Endothelial cell of umbilical vein (primary cell): Measurements from ENCODE around the gene GOLGA8M.
"Not testable (repeated sequence)": the region's sequence is repeated elsewhere in the genome, so short reads cannot be mapped to it uniquely, and the experiment has no call there.

Experiments used
- CTCF ChIP-seq, 2 donors: IDR thresholded peaks; 1 replicate in 1 of 2; 2 replicates in 1 of 2; pipeline ENCODE4 v1.5.1; 2011; ENCODE audit warnings: low read length in 2 of 2, mild to moderate bottlenecking in 2 of 2, moderate library complexity in 2 of 2, control low read depth in 1 of 2, inconsistent platforms in 1 of 2, low read depth in 1 of 2; ENCODE audit not compliant: insufficient read depth in 1 of 2; ENCODE audit errors: extremely low read depth in 1 of 2
- EZH2 ChIP-seq: IDR thresholded peaks from 2 replicates; pipeline ENCODE4 v1.6.1; 2012; ENCODE audit warnings: borderline replicate concordance, low read depth, mild to moderate bottlenecking, moderate library complexity, low read length, inconsistent platforms; ENCODE audit not compliant: severe bottlenecking
- FOS ChIP-seq: IDR thresholded peaks from 2 replicates; pipeline ENCODE4 v1.6.1; 2011; ENCODE audit warnings: mild to moderate bottlenecking, low read length, moderate library complexity, borderline replicate concordance; ENCODE audit not compliant: insufficient read depth
- JUN ChIP-seq: IDR thresholded peaks from 2 replicates; pipeline ENCODE4 v1.6.1; 2011; ENCODE audit warnings: borderline replicate concordance, low read depth; ENCODE audit not compliant: insufficient read length, insufficient read depth
- MAX ChIP-seq: IDR thresholded peaks from 2 replicates; pipeline ENCODE4 v1.6.1; 2011; ENCODE audit not compliant: insufficient read depth, insufficient read length
- MYC ChIP-seq: IDR thresholded peaks from one replicate; pipeline ENCODE4 v1.6.1; 2011; ENCODE audit warnings: mild to moderate bottlenecking, low read depth, low read length
- POLR2A ChIP-seq: IDR thresholded peaks from 2 replicates; pipeline ENCODE4 v1.6.1; 2012; ENCODE audit warnings: low read depth, mild to moderate bottlenecking, control low read depth, low read length
- POLR2AphosphoS5 ChIP-seq: IDR thresholded peaks from 2 replicates; pipeline ENCODE4 v1.6.1; 2012; ENCODE audit warnings: low read depth, mild to moderate bottlenecking, control low read depth, low read length, moderate library complexity; ENCODE audit not compliant: insufficient read depth

DNA sequence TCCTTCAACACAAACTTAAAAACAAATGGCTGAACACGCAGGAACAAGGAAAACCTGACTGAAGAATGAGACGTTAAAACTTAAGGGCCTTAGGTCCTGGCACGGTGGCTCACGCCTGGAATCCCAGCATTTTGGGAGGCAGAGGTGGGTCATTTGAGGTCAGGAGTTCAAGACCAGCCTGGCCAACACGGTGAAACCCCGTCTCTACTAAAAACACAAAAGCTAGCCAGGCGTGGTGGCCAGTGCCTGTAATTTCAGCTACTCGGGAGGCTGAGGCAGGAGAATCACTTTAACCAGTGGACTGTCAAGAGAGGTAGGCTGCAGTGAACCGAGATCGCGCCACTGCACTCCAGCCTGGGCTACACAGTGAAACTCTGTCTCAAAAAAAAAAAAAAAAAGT, 6.4 kb upstream of the GOLGA8M start:
- not testable (repeated sequence) for TF ChIP-seq EZH2; CTCF (IDR thresholded peaks at IDR 0.05; ENCODE audit: extremely low read depth in 1 of 2, insufficient read depth in 1 of 2, low read depth in 1 of 2, low read length in 2 of 2); POLR2A; POLR2AphosphoS5; MAX; MYC; FOS; JUN
